Vagina (tissue), 2 donors: ENCODE data around the gene TENM4.

Source experiments
- POLR2A ChIP-seq, 2 donors: fragments of 450-650 bp; IDR thresholded peaks; one replicate each; pipeline ENCODE4 v1.6.1; 2017; ENCODE audit warnings: antibody characterized with exemption in 2 of 2, mild to moderate bottlenecking in 2 of 2, moderate library complexity in 2 of 2
- POLR2AphosphoS5 ChIP-seq, 2 donors: sonication (generic); formaldehyde crosslinking; IDR thresholded peaks; one replicate each; pipeline ENCODE4 v1.9.0; 2017; ENCODE audit warnings: antibody characterized with exemption in 2 of 2, mild to moderate bottlenecking in 2 of 2, low read depth in 1 of 2; ENCODE audit not compliant: insufficient read depth in 1 of 2
- TF ChIP-seq, protein P1 (sequence below), 3 experiments: fragments of 450-650 bp in 2 of 3; fragments of 200-600 bp in 1 of 3; sonication (generic) in 1 of 3; IDR thresholded peaks; one replicate each; pipeline ENCODE4 v1.5.1; 2017 to 2019; ENCODE audit warnings: antibody characterized with exemption in 3 of 3, mild to moderate bottlenecking in 2 of 3, moderate library complexity in 2 of 3

DNA sequence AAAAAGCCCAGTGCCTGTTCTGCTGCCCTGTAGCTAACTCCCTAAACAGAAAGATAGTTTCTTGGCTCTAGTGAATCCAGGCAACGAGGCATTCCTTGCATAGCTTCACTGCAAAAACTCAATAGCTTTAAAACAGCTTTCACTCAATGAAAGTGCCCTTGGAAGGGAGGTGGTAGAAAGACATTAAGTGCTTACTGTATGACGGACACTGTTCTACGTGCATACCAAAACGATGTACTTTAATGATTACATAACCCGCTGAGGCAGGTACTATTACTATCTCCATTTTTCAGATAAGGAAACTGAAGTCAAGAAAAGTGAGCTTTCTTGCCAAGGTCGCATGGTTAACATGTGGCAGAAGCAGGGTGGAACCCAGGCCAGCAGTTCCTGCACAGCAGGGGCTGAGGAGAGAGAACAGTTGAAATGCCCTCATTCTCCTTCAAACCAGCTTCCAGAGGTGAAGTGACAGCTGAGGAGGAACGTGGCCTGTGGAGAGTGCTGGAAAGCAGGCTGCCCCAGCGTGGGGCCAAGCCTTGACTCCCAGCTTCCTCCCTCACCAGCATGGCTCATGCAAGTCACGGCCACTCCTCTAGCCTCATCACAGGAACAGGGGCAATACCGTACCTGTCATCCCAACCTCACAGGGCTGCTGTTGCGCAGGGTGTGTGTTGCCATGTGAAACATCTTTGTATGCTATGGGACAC is 638.6 kb downstream of the TENM4 start:
- TF ChIP-seq, protein P1, sequence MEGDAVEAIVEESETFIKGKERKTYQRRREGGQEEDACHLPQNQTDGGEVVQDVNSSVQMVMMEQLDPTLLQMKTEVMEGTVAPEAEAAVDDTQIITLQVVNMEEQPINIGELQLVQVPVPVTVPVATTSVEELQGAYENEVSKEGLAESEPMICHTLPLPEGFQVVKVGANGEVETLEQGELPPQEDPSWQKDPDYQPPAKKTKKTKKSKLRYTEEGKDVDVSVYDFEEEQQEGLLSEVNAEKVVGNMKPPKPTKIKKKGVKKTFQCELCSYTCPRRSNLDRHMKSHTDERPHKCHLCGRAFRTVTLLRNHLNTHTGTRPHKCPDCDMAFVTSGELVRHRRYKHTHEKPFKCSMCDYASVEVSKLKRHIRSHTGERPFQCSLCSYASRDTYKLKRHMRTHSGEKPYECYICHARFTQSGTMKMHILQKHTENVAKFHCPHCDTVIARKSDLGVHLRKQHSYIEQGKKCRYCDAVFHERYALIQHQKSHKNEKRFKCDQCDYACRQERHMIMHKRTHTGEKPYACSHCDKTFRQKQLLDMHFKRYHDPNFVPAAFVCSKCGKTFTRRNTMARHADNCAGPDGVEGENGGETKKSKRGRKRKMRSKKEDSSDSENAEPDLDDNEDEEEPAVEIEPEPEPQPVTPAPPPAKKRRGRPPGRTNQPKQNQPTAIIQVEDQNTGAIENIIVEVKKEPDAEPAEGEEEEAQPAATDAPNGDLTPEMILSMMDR (IDR thresholded peaks at IDR 0.05), result no peak
- TF ChIP-seq POLR2A (IDR thresholded peaks at IDR 0.05) (no peak), POLR2AphosphoS5 (IDR thresholded peaks at IDR 0.05; ENCODE audit: insufficient read depth in 1 of 2, low read depth in 1 of 2) (no peak)
